Measurements from ENCODE around the gene AP2M1. TPM values are rescaled to one million over a fixed set of nuclear protein-coding genes. Genes with fewer than 3 reads are reported as not detected.

Gene AP2M1
- total and polyA plus RNA-seq, 2 of the 13 experiments (the other 11 are each of a cell fraction or from before 2014, with no cell fraction given): 126 to 146 TPM

DNA sequence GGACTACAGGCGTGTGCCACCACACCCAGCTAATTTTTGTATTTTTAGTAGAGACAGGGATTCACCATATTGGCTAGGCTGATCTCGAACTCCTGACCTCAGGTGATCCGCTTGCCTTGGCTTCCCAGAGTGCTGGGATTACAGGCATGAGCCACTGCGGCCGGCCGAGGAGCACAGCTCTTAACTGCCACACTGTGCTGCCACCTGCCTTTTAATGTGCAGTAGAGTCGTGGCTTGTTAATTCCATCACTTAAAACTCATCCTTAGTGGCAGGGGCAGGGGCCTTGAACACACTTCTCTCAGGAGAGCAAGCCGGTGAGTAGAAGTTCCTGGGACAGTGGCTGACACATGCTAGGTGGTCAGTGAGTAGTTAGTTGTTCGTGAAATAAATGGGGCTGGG is 23.9 kb downstream of the AP2M1 start:
- POLR2A ChIA-PET: interaction anchor here (0.7 kb wide), 1 partner anchor 1790 kb away, joined by 3 read pairs; no protein-coding TSS in a partner anchor
- in situ Hi-C loops (cut with HindIII; ENCODE audit: extremely low pct_ligation_motif_present, low pct_unique_long_range_greater_than_20kb): no loop called here

DNA sequence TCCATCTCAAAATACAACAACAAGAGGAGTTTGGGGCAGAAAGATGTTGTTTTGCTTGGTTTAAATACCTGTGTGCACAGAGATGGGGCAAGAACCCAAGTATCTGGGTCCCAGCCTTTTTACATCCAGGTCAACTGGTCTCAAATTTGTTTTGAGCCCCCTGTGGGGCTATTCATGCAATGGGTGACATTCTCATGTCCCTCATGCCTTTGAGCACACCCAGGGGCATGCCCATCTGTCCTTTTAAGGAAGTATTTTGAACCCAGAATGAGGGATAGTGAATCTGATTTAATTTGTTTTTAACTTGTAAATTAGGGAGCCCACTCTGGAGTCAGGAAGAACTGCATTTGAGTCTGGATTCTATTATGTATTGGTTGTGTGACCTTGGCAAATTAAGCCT is 26.2 kb downstream of the AP2M1 start:
- H3K27ac ChIP-seq (ENCODE audit: extremely low read length, insufficient read depth, low read length): no peak overlapping the region
- in situ Hi-C loops (cut with HindIII; ENCODE audit: extremely low pct_ligation_motif_present, low pct_unique_long_range_greater_than_20kb): no loop called here
- ATAC-seq (no peak), FAIRE-seq (no peak), DNase-seq (ENCODE audit: low spot score) (no peak)
- peaks cover 0 to 26% of the 10 kb centered on the region in 2 experiments; a peak in 4 of 5 replicates for H3K27me3 ChIP-seq (ENCODE audit: control insufficient read depth in 1 of 2, insufficient read depth in 2 of 2, low read length in 2 of 2)
- no TSS peak for BruUV-seq (replicated peaks)
- H2AFZ ChIP-seq (ENCODE audit: low read length): no peak overlapping the region
- H3K9ac ChIP-seq (ENCODE audit: insufficient read depth, low read depth, low read length): no peak overlapping the region
- H3K79me2 ChIP-seq (ENCODE audit: insufficient read depth, low read length): no peaks in the 10 kb centered on the region
- no peaks in the 10 kb centered on the region for H4K20me1 ChIP-seq (ENCODE audit: insufficient read depth, low read length)
- no peaks in the 10 kb centered on the region for H3K36me3 ChIP-seq (replicated peaks in 1 of 2; ENCODE audit: control insufficient read depth in 1 of 2, insufficient read depth in 2 of 2, low read length in 2 of 2)
- H3K9me3 ChIP-seq (ENCODE audit: low read length): no peaks in the 10 kb centered on the region
- ChIA-PET POLR2A (no interaction called here), CTCF (ENCODE audit: low intra/inter-chr PET ratio, low total read pairs) (no interaction called here)
- H3K4me3 ChIP-seq (replicated peaks in 1 of 3; ENCODE audit: insufficient read depth in 1 of 3, low read depth in 2 of 3, low read length in 3 of 3): no peak overlapping the region
- intact Hi-C loops (cut with micrococcal nuclease; ENCODE audit: unreplicated experiment): no loop called here
- no peak overlapping the region for H3K4me2 ChIP-seq (ENCODE audit: low read depth, low read length)
- peaks cover 12% of the 10 kb centered on the region for H3K4me1 ChIP-seq (ENCODE audit: insufficient read depth, low read length)
- TF ChIP-seq, protein P1, sequence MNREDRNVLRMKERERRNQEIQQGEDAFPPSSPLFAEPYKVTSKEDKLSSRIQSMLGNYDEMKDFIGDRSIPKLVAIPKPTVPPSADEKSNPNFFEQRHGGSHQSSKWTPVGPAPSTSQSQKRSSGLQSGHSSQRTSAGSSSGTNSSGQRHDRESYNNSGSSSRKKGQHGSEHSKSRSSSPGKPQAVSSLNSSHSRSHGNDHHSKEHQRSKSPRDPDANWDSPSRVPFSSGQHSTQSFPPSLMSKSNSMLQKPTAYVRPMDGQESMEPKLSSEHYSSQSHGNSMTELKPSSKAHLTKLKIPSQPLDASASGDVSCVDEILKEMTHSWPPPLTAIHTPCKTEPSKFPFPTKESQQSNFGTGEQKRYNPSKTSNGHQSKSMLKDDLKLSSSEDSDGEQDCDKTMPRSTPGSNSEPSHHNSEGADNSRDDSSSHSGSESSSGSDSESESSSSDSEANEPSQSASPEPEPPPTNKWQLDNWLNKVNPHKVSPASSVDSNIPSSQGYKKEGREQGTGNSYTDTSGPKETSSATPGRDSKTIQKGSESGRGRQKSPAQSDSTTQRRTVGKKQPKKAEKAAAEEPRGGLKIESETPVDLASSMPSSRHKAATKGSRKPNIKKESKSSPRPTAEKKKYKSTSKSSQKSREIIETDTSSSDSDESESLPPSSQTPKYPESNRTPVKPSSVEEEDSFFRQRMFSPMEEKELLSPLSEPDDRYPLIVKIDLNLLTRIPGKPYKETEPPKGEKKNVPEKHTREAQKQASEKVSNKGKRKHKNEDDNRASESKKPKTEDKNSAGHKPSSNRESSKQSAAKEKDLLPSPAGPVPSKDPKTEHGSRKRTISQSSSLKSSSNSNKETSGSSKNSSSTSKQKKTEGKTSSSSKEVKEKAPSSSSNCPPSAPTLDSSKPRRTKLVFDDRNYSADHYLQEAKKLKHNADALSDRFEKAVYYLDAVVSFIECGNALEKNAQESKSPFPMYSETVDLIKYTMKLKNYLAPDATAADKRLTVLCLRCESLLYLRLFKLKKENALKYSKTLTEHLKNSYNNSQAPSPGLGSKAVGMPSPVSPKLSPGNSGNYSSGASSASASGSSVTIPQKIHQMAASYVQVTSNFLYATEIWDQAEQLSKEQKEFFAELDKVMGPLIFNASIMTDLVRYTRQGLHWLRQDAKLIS (CRISPR knock-in tag; IDR thresholded peaks at IDR 0.05): no peak
- TF ChIP-seq ZNF317 (CRISPR knock-in tag; IDR thresholded peaks at IDR 0.05) (no peak), RBAK (CRISPR knock-in tag; IDR thresholded peaks at IDR 0.05) (no peak), ZNF83 (CRISPR knock-in tag; IDR thresholded peaks at IDR 0.05; ENCODE audit: borderline replicate concordance) (no peak), GATAD2A (CRISPR knock-in tag; IDR thresholded peaks at IDR 0.05) (no peak), SPEN (CRISPR knock-in tag; IDR thresholded peaks at IDR 0.05; ENCODE audit: low read depth) (no peak)
- TF ChIP-seq, protein P2, sequence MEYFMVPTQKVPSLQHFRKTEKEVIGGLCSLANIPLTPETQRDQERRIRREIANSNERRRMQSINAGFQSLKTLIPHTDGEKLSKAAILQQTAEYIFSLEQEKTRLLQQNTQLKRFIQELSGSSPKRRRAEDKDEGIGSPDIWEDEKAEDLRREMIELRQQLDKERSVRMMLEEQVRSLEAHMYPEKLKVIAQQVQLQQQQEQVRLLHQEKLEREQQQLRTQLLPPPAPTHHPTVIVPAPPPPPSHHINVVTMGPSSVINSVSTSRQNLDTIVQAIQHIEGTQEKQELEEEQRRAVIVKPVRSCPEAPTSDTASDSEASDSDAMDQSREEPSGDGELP (IDR thresholded peaks at IDR 0.05; ENCODE audit: borderline replicate concordance, low read depth): no peak

More for the DNA sequence above, 23.9 kb downstream of the AP2M1 start:
- H3K4me2 ChIP-seq (ENCODE audit: low read depth, low read length): no peak overlapping the region
- ATAC-seq (peak; percentile 53), DNase-seq (ENCODE audit: low spot score) (no peak), FAIRE-seq (no peak)
- peaks cover 12% of the 10 kb centered on the region for H3K4me1 ChIP-seq (ENCODE audit: insufficient read depth, low read length)
- H3K9ac ChIP-seq (ENCODE audit: insufficient read depth, low read depth, low read length): no peak overlapping the region
- peaks cover 0 to 10% of the 10 kb centered on the region in 2 experiments; a peak in 3 of 5 replicates for H3K27me3 ChIP-seq (ENCODE audit: control insufficient read depth in 1 of 2, insufficient read depth in 2 of 2, low read length in 2 of 2)
- TF ChIP-seq ZNF709 (CRISPR knock-in tag; IDR thresholded peaks at IDR 0.05) (no peak), GATA4 (IDR thresholded peaks at IDR 0.05; ENCODE audit: borderline replicate concordance, low read depth) (no peak), ARNTL (CRISPR knock-in tag; IDR thresholded peaks at IDR 0.05) (no peak), STAG1 (CRISPR knock-in tag; IDR thresholded peaks at IDR 0.05) (peak; percentile 48)
- TF ChIP-seq, protein P3, sequence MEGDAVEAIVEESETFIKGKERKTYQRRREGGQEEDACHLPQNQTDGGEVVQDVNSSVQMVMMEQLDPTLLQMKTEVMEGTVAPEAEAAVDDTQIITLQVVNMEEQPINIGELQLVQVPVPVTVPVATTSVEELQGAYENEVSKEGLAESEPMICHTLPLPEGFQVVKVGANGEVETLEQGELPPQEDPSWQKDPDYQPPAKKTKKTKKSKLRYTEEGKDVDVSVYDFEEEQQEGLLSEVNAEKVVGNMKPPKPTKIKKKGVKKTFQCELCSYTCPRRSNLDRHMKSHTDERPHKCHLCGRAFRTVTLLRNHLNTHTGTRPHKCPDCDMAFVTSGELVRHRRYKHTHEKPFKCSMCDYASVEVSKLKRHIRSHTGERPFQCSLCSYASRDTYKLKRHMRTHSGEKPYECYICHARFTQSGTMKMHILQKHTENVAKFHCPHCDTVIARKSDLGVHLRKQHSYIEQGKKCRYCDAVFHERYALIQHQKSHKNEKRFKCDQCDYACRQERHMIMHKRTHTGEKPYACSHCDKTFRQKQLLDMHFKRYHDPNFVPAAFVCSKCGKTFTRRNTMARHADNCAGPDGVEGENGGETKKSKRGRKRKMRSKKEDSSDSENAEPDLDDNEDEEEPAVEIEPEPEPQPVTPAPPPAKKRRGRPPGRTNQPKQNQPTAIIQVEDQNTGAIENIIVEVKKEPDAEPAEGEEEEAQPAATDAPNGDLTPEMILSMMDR (CRISPR knock-in tag; IDR thresholded peaks at IDR 0.05): peak; percentile 45
- H4K20me1 ChIP-seq (ENCODE audit: insufficient read depth, low read length): no peaks in the 10 kb centered on the region
- H3K27ac ChIP-seq (ENCODE audit: extremely low read length, insufficient read depth, low read length): no peak overlapping the region
- WGBS (ENCODE audit: low lambda C conversion rate): 80% methylated on average over 5 of the region's 9 CpGs
- no peak overlapping the region for H2AFZ ChIP-seq (ENCODE audit: low read length)
- intact Hi-C loops (cut with micrococcal nuclease; ENCODE audit: unreplicated experiment): no loop called here
- peaks cover 5 to 13% of the 10 kb centered on the region in 2 experiments; a peak in 4 of 5 replicates for H3K36me3 ChIP-seq (replicated peaks in 1 of 2; ENCODE audit: control insufficient read depth in 1 of 2, insufficient read depth in 2 of 2, low read length in 2 of 2)
- no peaks in the 10 kb centered on the region for H3K79me2 ChIP-seq (ENCODE audit: insufficient read depth, low read length)
- CTCF ChIA-PET (ENCODE audit: low intra/inter-chr PET ratio, low total read pairs): no interaction called here
- no peak overlapping the region for H3K4me3 ChIP-seq (replicated peaks in 1 of 3; ENCODE audit: insufficient read depth in 1 of 3, low read depth in 2 of 3, low read length in 3 of 3)
- no peaks in the 10 kb centered on the region for H3K9me3 ChIP-seq (ENCODE audit: low read length)
- no TSS peak for BruUV-seq (replicated peaks)
